DOHH2 (cell line): Measurements from ENCODE around the gene MS4A10.

Experiments
- H3F3A ChIP-seq: fragments of 200-600 bp; sonication (generic), shearing (Covaris generic); 2 replicates; pipeline ENCODE4 v1.6.0; 2016; ENCODE audit warnings: antibody characterized with exemption, mild to moderate bottlenecking; ENCODE audit not compliant: control insufficient read depth, insufficient read depth
- H3K27ac ChIP-seq: fragments of 200-600 bp; sonication (generic); 2 replicates; pipeline ENCODE4 v1.5.1; 2014; ENCODE audit warnings: low read depth, mild to moderate bottlenecking, low read length, moderate library complexity
- H3K27me3 ChIP-seq: fragments of 200-600 bp; sonication (generic); 2 replicates; pipeline ENCODE4 v1.6.1; 2014; ENCODE audit warnings: mild to moderate bottlenecking, low read length, mixed read lengths; ENCODE audit not compliant: control insufficient read depth
- H3K36me3 ChIP-seq: fragments of 200-600 bp; sonication (generic); 2 replicates; pipeline ENCODE4 v1.6.1; 2014; ENCODE audit warnings: mild to moderate bottlenecking, low read length, moderate library complexity, mixed read lengths; ENCODE audit not compliant: control insufficient read depth
- H3K4me1 ChIP-seq: fragments of 200-600 bp; sonication (generic); 2 replicates; pipeline ENCODE4 v1.6.1; 2014; ENCODE audit warnings: mild to moderate bottlenecking, low read length, mixed read lengths; ENCODE audit not compliant: control insufficient read depth
- H3K4me2 ChIP-seq: fragments of 200-600 bp; sonication (generic); 2 replicates; pipeline ENCODE4 v1.6.0; 2014; ENCODE audit warnings: mild to moderate bottlenecking, low read length, moderate library complexity
- H3K4me3 ChIP-seq: fragments of 200-600 bp; sonication (generic); 2 replicates; pipeline ENCODE4 v1.5.1; 2014; ENCODE audit warnings: mild to moderate bottlenecking, low read length, mixed read lengths
- H3K79me2 ChIP-seq: fragments of 200-600 bp; sonication (generic); 2 replicates; pipeline ENCODE4 v1.6.1; 2014; ENCODE audit warnings: mild to moderate bottlenecking, low read length, mixed read lengths; ENCODE audit not compliant: control insufficient read depth
- H3K9me2 ChIP-seq: fragments of 200-600 bp; sonication (generic); replicated peaks from 2 replicates; pipeline ENCODE4 v1.6.1; 2014; ENCODE audit warnings: mild to moderate bottlenecking, low read length, mixed read lengths; ENCODE audit not compliant: control insufficient read depth
- H3K9me3 ChIP-seq: fragments of 200-600 bp; sonication (generic); 2 replicates; pipeline ENCODE4 v1.6.1; 2014; ENCODE audit warnings: antibody characterized with exemption, low read length, mixed read lengths; ENCODE audit not compliant: control insufficient read depth, insufficient read depth
- H4K20me1 ChIP-seq: fragments of 200-600 bp; sonication (generic); 2 replicates; pipeline ENCODE4 v1.6.0; 2014; ENCODE audit warnings: low read depth, mild to moderate bottlenecking, antibody characterized with exemption, low read length, moderate library complexity; ENCODE audit not compliant: control insufficient read depth, insufficient read depth
- EZH2phosphoT487 ChIP-seq: fragments of 200-600 bp; sonication (generic); IDR thresholded peaks from 2 replicates; pipeline ENCODE4 v1.6.1; 2017; ENCODE audit warnings: borderline replicate concordance, mild to moderate bottlenecking, antibody characterized with exemption, low read length, moderate library complexity, mixed read lengths
- TF ChIP-seq, protein P1 (sequence below): fragments of 200-600 bp; sonication (generic); IDR thresholded peaks from one replicate; pipeline ENCODE4 v1.5.1; 2014; ENCODE audit warnings: antibody characterized with exemption, mild to moderate bottlenecking, low read depth, low read length; ENCODE audit not compliant: poor library complexity, severe bottlenecking

The MS4A10 gene

DNA sequence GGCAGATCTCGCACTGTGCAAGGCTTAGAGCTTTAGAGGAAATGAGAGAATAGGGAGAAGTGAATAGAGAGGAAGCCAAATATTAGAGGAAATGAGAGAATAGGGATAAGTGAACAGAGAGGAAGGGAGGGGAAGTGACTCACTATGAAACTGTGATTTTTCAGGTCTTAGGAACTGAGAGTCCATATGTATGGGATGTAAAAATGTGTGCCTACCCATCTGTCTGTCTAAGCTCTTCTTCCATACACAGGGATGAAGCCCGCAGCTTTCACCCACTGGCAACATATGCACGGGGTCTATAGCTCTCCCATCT, 50.4 kb downstream of the MS4A10 start:
- Histone ChIP-seq H3F3A (no peaks in the 10 kb centered on the region), H3K27ac (no peak overlapping the region), H3K27me3 (no peaks in the 10 kb centered on the region), H3K4me3 (no peak overlapping the region), H3K36me3 (no peaks in the 10 kb centered on the region), H3K79me2 (no peaks in the 10 kb centered on the region), H3K9me3 (no peaks in the 10 kb centered on the region), H4K20me1 (no peaks in the 10 kb centered on the region), H3K4me1 (peaks cover 27% of the 10 kb centered on the region), H3K4me2 (no peak overlapping the region), H3K9me2 (no peaks in the 10 kb centered on the region)
- no peak for TF ChIP-seq EZH2phosphoT487
- TF ChIP-seq, protein P1, sequence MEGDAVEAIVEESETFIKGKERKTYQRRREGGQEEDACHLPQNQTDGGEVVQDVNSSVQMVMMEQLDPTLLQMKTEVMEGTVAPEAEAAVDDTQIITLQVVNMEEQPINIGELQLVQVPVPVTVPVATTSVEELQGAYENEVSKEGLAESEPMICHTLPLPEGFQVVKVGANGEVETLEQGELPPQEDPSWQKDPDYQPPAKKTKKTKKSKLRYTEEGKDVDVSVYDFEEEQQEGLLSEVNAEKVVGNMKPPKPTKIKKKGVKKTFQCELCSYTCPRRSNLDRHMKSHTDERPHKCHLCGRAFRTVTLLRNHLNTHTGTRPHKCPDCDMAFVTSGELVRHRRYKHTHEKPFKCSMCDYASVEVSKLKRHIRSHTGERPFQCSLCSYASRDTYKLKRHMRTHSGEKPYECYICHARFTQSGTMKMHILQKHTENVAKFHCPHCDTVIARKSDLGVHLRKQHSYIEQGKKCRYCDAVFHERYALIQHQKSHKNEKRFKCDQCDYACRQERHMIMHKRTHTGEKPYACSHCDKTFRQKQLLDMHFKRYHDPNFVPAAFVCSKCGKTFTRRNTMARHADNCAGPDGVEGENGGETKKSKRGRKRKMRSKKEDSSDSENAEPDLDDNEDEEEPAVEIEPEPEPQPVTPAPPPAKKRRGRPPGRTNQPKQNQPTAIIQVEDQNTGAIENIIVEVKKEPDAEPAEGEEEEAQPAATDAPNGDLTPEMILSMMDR = no peak

DNA sequence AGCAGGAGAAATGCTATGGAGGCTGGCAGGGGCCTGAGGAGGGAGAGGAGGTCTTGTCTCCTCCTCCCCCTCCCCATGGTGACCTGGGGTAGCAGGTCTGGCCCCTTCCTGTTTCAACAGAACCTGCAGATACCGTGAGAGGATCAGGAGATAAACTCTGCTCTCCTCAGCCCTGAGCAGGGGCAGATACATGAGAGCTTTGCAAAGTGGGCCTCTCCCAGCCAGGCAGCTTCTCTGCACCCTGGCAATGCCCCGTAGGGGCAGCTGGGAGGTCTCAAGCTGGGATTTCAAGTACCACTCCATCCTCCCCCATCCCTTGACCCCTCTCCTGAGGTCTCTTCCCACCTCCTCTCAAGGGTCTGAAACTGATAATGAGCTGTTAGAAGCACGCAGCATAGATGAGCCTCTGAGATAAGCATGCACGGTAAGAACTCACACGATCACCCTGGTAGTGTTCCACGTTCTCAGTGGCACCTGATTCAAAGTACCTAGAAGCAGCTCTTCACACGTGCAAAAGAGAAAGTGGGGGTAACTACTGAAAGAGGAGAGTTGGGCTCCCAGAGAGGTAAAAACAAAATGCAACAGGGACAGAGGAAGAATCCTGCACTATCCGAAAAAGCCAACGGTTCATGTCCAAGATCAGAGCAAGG, 51.9 kb downstream of the MS4A10 start:
- Histone ChIP-seq H4K20me1 (no peaks in the 10 kb centered on the region), H3K27ac (no peak overlapping the region), H3K4me2 (no peak overlapping the region), H3K79me2 (peaks cover 6% of the 10 kb centered on the region), H3K4me3 (no peak overlapping the region), H3K27me3 (no peaks in the 10 kb centered on the region), H3K36me3 (no peaks in the 10 kb centered on the region), H3K4me1 (peaks cover 21% of the 10 kb centered on the region), H3F3A (no peaks in the 10 kb centered on the region), H3K9me3 (no peaks in the 10 kb centered on the region), H3K9me2 (no peaks in the 10 kb centered on the region)
- TF ChIP-seq EZH2phosphoT487 = no peak
- TF ChIP-seq, protein P1 = no peak

- Histone ChIP-seq H3F3A (no peaks in the 10 kb centered on the region), H3K27me3 (no peaks in the 10 kb centered on the region), H4K20me1 (no peaks in the 10 kb centered on the region), H3K27ac (no peak overlapping the region), H3K4me1 (peaks cover 16% of the 10 kb centered on the region), H3K9me2 (no peaks in the 10 kb centered on the region), H3K9me3 (no peaks in the 10 kb centered on the region), H3K79me2 (peaks cover 18% of the 10 kb centered on the region), H3K4me3 (no peak overlapping the region), H3K4me2 (no peak overlapping the region), H3K36me3 (peaks cover 6% of the 10 kb centered on the region)
- TF ChIP-seq, protein P1 = no peak
- no peak for TF ChIP-seq EZH2phosphoT487
These were observed 53.0 kb downstream of the MS4A10 start for GRCh38 chr11:60838132-60838531.
